GM19452 (cell line): ENCODE data around the gene CHST12.

Experiments used
- ATAC-seq: cut with Tn5 transposase; IDR thresholded peaks from one replicate; pipeline ENCODE4 v1.9.1; 2021; ENCODE audit not compliant: unreplicated experiment

CHST12 gene

GRCh38 chr7:2477447-2478398 is 74.3 kb downstream of the CHST12 start:
- ATAC-seq: no peak

- ATAC-seq: no peak
Measured at GRCh38 chr7:2478399-2478785, 75.0 kb downstream of the CHST12 start.

- no peak for ATAC-seq
Measured at GRCh38 chr7:2478800-2479199, 75.4 kb downstream of the CHST12 start.

GRCh38 chr7:2479276-2480069 is 76.1 kb downstream of the CHST12 start:
- ATAC-seq: no peak

- ATAC-seq: no peak
Measured at GRCh38 chr7:2480070-2480408, 76.6 kb downstream of the CHST12 start.

- ATAC-seq: no peak
Measured at GRCh38 chr7:2481195-2481594, 77.8 kb downstream of the CHST12 start.

GRCh38 chr7:2482725-2483451 is 79.5 kb downstream of the CHST12 start:
- ATAC-seq: no peak

GRCh38 chr7:2483494-2483893 is 80.1 kb downstream of the CHST12 start:
- ATAC-seq: no peak

- ATAC-seq: no peak
Measured at GRCh38 chr7:2484868-2485267, 81.5 kb downstream of the CHST12 start.

GRCh38 chr7:2487586-2488271 is 84.3 kb downstream of the CHST12 start:
- no peak for ATAC-seq

GRCh38 chr7:2488272-2488645 is 84.8 kb downstream of the CHST12 start:
- no peak for ATAC-seq

- no peak for ATAC-seq
Measured at GRCh38 chr7:2488681-2489080, 85.3 kb downstream of the CHST12 start.

GRCh38 chr7:2490181-2490651 is 86.8 kb downstream of the CHST12 start:
- no peak for ATAC-seq

GRCh38 chr7:2492038-2492437 is 88.6 kb downstream of the CHST12 start:
- no peak for ATAC-seq

- ATAC-seq: no peak
Measured at GRCh38 chr7:2493205-2494164, 90.1 kb downstream of the CHST12 start.

GRCh38 chr7:2494191-2495130 is 91.0 kb downstream of the CHST12 start:
- no peak for ATAC-seq

- no peak for ATAC-seq
Measured at GRCh38 chr7:2495418-2496299, 92.2 kb downstream of the CHST12 start.

GRCh38 chr7:2496375-2496774 is 93.0 kb downstream of the CHST12 start:
- no peak for ATAC-seq
